GM15510 (cell line): Measurements from ENCODE around the gene C9orf72.

Experiments
- POLR2A ChIP-seq: IDR thresholded peaks from 3 replicates; pipeline ENCODE4 v1.6.1; 2011; ENCODE audit warnings: borderline replicate concordance; ENCODE audit not compliant: insufficient read length; ENCODE audit errors: extremely low read depth

Gene C9orf72

GRCh38 chr9:27535701-27536118, 37.6 kb downstream of the C9orf72 start:
- no peak for TF ChIP-seq POLR2A

GRCh38 chr9:27534658-27535209, 38.5 kb downstream of the C9orf72 start:
- no peak for TF ChIP-seq POLR2A

DNA sequence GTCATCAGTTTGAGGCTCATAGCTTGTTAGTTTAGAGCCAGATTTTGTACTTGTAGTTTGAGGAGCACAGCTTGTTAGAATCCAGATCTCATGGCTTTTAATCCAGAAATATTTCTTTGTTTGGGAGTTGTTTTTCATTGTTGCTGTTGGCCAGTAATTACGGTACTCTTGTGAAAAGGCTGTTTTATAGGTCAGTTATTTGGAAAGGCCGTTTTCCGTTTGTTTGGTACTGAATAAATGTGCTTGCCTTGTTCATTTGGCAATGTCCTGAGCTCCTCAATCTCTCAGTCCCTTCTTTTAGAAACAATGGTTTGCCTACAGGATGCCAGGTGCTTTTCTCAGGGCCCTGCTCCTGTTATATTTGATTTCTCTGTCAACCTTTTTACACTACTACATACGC, 39.1 kb downstream of the C9orf72 start:
- TF ChIP-seq POLR2A: no peak

DNA sequence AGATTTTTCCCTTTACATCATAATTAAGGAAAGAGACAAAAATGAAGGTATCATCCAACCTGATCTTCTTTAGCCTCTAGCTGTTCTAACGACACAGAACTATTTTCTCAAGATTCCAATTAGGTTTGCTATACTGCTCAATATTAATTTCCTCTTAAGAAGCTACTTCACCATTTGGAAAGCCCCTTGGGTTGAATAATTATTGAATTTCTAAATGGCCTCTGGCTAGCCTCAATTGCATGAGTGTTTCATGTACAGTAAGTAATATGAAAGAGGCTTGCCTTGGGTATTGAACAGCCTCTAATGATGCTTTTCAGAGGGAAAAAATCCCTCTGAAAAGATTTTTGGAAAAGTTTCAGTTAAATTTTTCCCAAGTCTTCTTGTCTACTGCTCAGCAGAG, 40.0 kb downstream of the C9orf72 start:
- TF ChIP-seq POLR2A: no peak

DNA sequence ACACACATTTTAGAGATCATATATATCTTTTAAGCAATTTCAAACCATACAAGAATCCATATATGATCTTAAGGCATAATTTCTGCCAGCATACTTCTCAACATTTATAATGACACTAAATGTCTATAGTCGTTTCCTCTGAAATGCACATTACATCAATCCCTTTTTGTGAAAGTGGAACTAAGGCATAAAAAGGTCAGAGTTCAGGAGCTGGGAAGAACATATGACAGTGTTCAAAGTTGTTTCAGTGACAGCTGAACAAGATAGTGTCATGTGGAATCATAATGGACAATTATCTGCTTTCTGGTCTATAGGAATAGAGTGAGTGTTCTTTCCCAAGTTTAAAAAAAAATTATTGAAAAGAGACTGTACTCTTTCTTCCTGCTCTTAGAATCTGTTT, 41.2 kb downstream of the C9orf72 start:
- TF ChIP-seq POLR2A: no peak

GRCh38 chr9:27530915-27531755, 42.1 kb downstream of the C9orf72 start:
- no peak for TF ChIP-seq POLR2A

GRCh38 chr9:27529316-27530278, 43.7 kb downstream of the C9orf72 start, which contains the start of gene MOB3B:
Gene MOB3B (minus strand): TSS chr9:27529814. CDS start chr9:27455550, 74,264 bp downstream.
- TF ChIP-seq POLR2A: no peak

DNA sequence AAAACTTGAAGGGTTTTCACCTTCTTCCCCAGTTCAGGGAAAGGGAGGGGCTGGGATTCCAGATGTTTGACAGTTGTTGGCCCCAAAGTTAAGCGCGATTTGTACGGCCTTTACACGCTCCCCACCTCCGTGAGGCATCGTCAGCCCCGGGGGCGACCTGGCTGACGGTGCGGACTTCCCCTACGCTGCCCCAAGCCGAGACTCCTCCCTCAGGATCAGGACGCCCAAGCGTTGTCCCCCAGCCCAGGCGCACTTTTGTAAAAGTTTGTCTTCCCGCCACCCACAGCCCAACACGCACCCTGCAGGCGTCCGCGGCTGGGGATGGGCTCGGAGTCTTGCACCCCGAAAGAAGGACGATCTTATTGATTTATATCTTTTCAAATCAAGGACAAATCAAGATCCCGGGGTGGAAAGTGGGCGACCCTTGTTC, 44.4 kb downstream of the C9orf72 start:
- TF ChIP-seq POLR2A: no peak

DNA sequence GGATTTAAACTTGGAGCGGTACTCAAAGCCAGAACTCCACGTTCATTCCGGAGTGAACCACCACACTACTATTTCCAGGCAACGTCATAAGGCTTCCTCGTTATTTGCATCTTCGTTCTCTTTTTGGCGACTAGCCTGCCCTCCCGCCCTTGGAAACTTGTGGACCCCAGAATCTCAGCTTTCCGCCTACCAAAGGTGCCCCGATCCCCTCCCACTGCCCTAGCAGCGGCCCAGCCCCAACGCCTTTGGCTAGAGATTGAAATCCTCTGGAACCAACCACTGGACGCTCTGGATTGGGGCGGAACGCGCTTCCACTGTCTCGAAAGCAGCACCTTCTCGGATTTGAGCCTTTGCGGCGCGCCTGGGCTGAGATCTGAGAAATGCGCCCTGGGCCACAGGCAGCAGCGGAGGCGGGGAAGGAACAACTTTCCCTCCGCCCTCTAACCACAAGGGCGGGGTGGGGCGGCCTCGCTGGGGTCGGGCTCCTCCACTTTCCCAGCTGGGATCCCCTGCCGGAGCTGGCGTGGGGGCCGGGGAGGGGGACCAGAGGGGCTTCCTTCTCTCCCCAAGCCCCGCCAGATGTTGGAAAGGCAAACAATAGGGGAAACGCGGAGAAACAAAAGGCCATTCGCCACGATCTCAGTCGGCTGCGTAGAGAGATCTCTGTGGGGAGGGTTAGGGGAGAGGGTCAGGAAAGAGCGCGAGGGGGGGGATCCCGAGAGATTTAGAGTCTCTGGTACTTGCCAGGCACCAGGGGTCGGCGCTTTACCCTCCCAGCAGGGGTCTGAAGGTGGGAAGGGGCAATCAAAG, 45.0 kb downstream of the C9orf72 start:
- TF ChIP-seq POLR2A: no peak

GRCh38 chr9:27527702-27528075, 45.6 kb downstream of the C9orf72 start:
- no peak for TF ChIP-seq POLR2A

DNA sequence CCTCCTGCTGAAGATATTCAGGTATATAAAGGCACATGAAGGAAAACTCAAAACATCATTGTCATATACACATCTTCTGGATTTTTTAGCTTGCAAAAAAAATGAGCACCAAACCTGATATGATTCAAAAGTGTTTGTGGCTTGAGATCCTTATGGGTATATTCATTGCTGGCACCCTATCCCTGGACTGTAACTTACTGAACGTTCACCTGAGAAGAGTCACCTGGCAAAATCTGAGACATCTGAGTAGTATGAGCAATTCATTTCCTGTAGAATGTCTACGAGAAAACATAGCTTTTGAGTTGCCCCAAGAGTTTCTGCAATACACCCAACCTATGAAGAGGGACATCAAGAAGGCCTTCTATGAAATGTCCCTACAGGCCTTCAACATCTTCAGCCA, 49.0 kb downstream of the C9orf72 start, which contains the start of gene IFNK:
Gene IFNK (plus strand): TSS at position 55 of the 400 bp plus-strand sequence. CDS start 47 bp downstream, at position 102.
- TF ChIP-seq POLR2A: no peak

GRCh38 chr9:27523141-27523540, 50.1 kb downstream of the C9orf72 start:
- TF ChIP-seq POLR2A: no peak

GRCh38 chr9:27520986-27521385, 52.3 kb downstream of the C9orf72 start:
- no peak for TF ChIP-seq POLR2A
